K562 (cell line): ENCODE data around the gene TFEC. TPM values are rescaled to one million over a fixed set of nuclear protein-coding genes. Genes with fewer than 3 reads are reported as not detected.

ENCODE experiments used
- ATAC-seq: fragments of 200-7000 bp; cut with Tn5 transposase; 3 replicates; pipeline ENCODE4 v1.9.1; 2020; ENCODE audit warnings: moderate library complexity
- BruUV-seq: library from RNA; stranded (reverse); fragments of 400-500 nt; replicated peaks from 2 replicates; lab custom pipeline; 2021; lab: Mats Ljungman, UMichigan
- CTCF ChIA-PET: fragments of 300-600 bp; formaldehyde crosslinking; extraction: SDS; loops from one replicate; lab custom pipeline; 2021; ENCODE audit warnings: low intra/inter-chr PET ratio; lab: Yijun Ruan, JAX
- POLR2A ChIA-PET: fragments of 300-600, 350-650 bp; sonication (Branson Sonifier 250); formaldehyde crosslinking; extraction: SDS; loops from one replicate; lab custom pipeline; 2021; ENCODE audit warnings: antibody characterized with exemption, inconsistent platforms; lab: Yijun Ruan, JAX
- DNase-seq, 4 experiments: peaks; one replicate each; pipeline versions ENCODE4 v3.0.0 to v3.0.0-alpha.2; 2011 to 2018; ENCODE audit warnings: low spot score in 3 of 4, mixed read lengths in 3 of 4; ENCODE audit errors: extremely low read depth in 1 of 4
- FAIRE-seq: peaks from 2 replicates; lab custom pipeline; 2011; peaks lifted over from hg19 to GRCh38; lab: Jason Lieb, UNC
- H2AFZ ChIP-seq: 2 replicates; pipeline ENCODE4 v1.6.0; 2011; ENCODE audit warnings: low read depth, low read length, control low read depth, inconsistent platforms
- H3K27ac ChIP-seq: fragments of 200-600 bp; 3 replicates; pipeline ENCODE4 v1.8.0; 2011; ENCODE audit warnings: low read depth, mild to moderate bottlenecking, control low read depth, inconsistent platforms, low read length, moderate library complexity, mixed read lengths; ENCODE audit errors: extremely low read depth
- H3K27me3 ChIP-seq, 2 experiments: fragments of 300-600 bp in 1 of 2; 2 replicates in 1 of 2; 3 replicates in 1 of 2; pipeline versions ENCODE4 v1.6.0 to v1.8.0; 2011; ENCODE audit warnings: inconsistent platforms in 2 of 2, low read length in 2 of 2, mild to moderate bottlenecking in 1 of 2, mixed read lengths in 1 of 2, moderate library complexity in 1 of 2; ENCODE audit not compliant: control insufficient read depth in 2 of 2, insufficient read depth in 2 of 2
- H3K36me3 ChIP-seq: fragments of 300-600 bp; 3 replicates; pipeline ENCODE4 v1.8.0; 2011; ENCODE audit warnings: mild to moderate bottlenecking, low read length, inconsistent platforms; ENCODE audit not compliant: control insufficient read depth, insufficient read depth
- H3K4me1 ChIP-seq, 2 experiments: fragments of 200-600 bp in 1 of 2; replicated peaks in 1 of 2; 2 replicates in 1 of 2; 3 replicates in 1 of 2; pipeline versions ENCODE4 v1.5.1 to v1.8.0; 2011; ENCODE audit warnings: inconsistent platforms in 2 of 2, low read length in 2 of 2, mild to moderate bottlenecking in 1 of 2, mixed read lengths in 1 of 2, moderate library complexity in 1 of 2; ENCODE audit not compliant: control insufficient read depth in 2 of 2, insufficient read depth in 2 of 2
- H3K4me2 ChIP-seq: 2 replicates; pipeline ENCODE4 v1.6.1; 2011; ENCODE audit warnings: low read length, control low read depth, inconsistent platforms, mixed read lengths; ENCODE audit not compliant: insufficient read depth
- H3K4me3 ChIP-seq: fragments of 200-600 bp; sonication (generic), shearing (Covaris generic); 2 replicates; pipeline ENCODE4 v1.5.1; 2016; ENCODE audit warnings: control low read depth, inconsistent platforms
- H3K79me2 ChIP-seq: fragments of 200-600 bp; 3 replicates; pipeline ENCODE4 v1.8.0; 2011; ENCODE audit warnings: low read length, inconsistent platforms; ENCODE audit not compliant: control insufficient read depth, insufficient read depth
- H3K9ac ChIP-seq, 2 experiments: 2 replicates each; pipeline versions ENCODE4 v1.6.0 to v1.6.1; 2011; ENCODE audit warnings: low read depth in 2 of 2, low read length in 2 of 2, control low read depth in 1 of 2, inconsistent platforms in 1 of 2, mild to moderate bottlenecking in 1 of 2, mixed read lengths in 1 of 2; ENCODE audit not compliant: insufficient read depth in 1 of 2
- H3K9me1 ChIP-seq: one replicate; pipeline ENCODE4 v1.6.0; 2011; ENCODE audit warnings: inconsistent platforms, mild to moderate bottlenecking, low read length, moderate library complexity; ENCODE audit not compliant: control insufficient read depth, insufficient read depth
- H3K9me3 ChIP-seq: replicated peaks from 2 replicates; pipeline ENCODE4 v1.5.1; 2011; ENCODE audit warnings: low read depth, low read length, inconsistent platforms; ENCODE audit not compliant: control insufficient read depth, insufficient read depth
- H4K20me1 ChIP-seq: replicated peaks from 2 replicates; pipeline ENCODE4 v1.6.1; 2011; ENCODE audit warnings: low read length, inconsistent platforms, mixed read lengths; ENCODE audit not compliant: control insufficient read depth, insufficient read depth
- BRF1 ChIP-seq: IDR thresholded peaks from 3 replicates; pipeline ENCODE4 v1.6.1; 2011; ENCODE audit warnings: borderline replicate concordance, mild to moderate bottlenecking; ENCODE audit not compliant: insufficient read length; ENCODE audit errors: extremely low read depth
- CEBPB ChIP-seq: fragments of 450-650 bp; IDR thresholded peaks from 2 replicates; pipeline ENCODE4 v1.6.1; 2016; ENCODE audit warnings: missing genetic modification characterization, missing compliant biosample characterization
- CHD2 ChIP-seq: IDR thresholded peaks from 2 replicates; pipeline ENCODE4 v1.6.1; 2011; ENCODE audit warnings: low read depth, low read length
- EGR1 ChIP-seq: fragments of 450-650 bp; conservative IDR thresholded peaks from 2 replicates; pipeline ENCODE4 v1.6.1; 2017; ENCODE audit warnings: mild to moderate bottlenecking
- FOXK1 ChIP-seq: sonication (generic); formaldehyde crosslinking; IDR thresholded peaks from 2 replicates; pipeline ENCODE4 v1.8.0; 2022; ENCODE audit warnings: missing genetic modification reagents, mild to moderate bottlenecking, borderline replicate concordance
- GABPB1 ChIP-seq: sonication (generic); formaldehyde crosslinking; IDR thresholded peaks from 2 replicates; pipeline ENCODE4 v1.8.0; 2022; ENCODE audit warnings: mild to moderate bottlenecking, missing genetic modification reagents
- MCM3 ChIP-seq: fragments of 450-650 bp; IDR thresholded peaks from 2 replicates; pipeline ENCODE4 v1.6.1; 2016
- POLR2A ChIP-seq: fragments of 450-650 bp; conservative IDR thresholded peaks from 2 replicates; pipeline ENCODE4 v1.6.1; 2016
- SMAD4 ChIP-seq: fragments of 250-450 bp; sonication (Bioruptor Pico); conservative IDR thresholded peaks from 2 replicates; pipeline ENCODE4 v1.8.0; 2021; ENCODE audit warnings: inconsistent platforms, mild to moderate bottlenecking, moderate library complexity
- ZBED1 ChIP-seq: IDR thresholded peaks from 2 replicates; pipeline ENCODE4 v1.6.1; 2014
- ZNF75A ChIP-seq: fragments of 450-650 bp; formaldehyde crosslinking; IDR thresholded peaks from 2 replicates; pipeline ENCODE4 v1.4.0; 2020; ENCODE audit warnings: mild to moderate bottlenecking
- ZNF778 ChIP-seq: fragments of 450-650 bp; formaldehyde crosslinking; IDR thresholded peaks from 2 replicates; pipeline ENCODE4 v1.4.0; 2020; ENCODE audit warnings: mild to moderate bottlenecking, moderate library complexity
- WGBS: fragments of 100-300 bp; shearing (Covaris generic); methylation state at CpG from one replicate; pipeline ENCODE4 v1.1.6; 2016; ENCODE audit warnings: low coverage, mixed read lengths; ENCODE audit not compliant: insufficient coverage; ENCODE audit errors: missing lambda C conversion rate; 5-methylcytosine and 5-hydroxymethylcytosine counted together
- in situ Hi-C: fragments of 300-500 bp; cut with MboI; formaldehyde crosslinking; loops from 4 replicates; pipeline ENCODE4 v1.15.0; 2018; ENCODE audit warnings: inconsistent platforms, mixed read lengths
- intact Hi-C: fragments of 100-400 bp; cut with micrococcal nuclease; formaldehyde crosslinking; loops from 2 replicates; pipeline ENCODE4 v1.14.2; 2022
- polyA plus RNA-seq, 8 experiments: library from polyadenylated mRNA; depleted of rRNA in 4 of 8; stranded (reverse) in 5 of 8; unstranded in 3 of 8; fragments of >200 nt; fragmentation: Nextera tagmentation in 2 of 8; fragmentation: Illumina TruSeq in 1 of 8; extraction: Ambion mirVana in 2 of 8; extraction: Trizol in 1 of 8; gene quantifications; 2 replicates each; pipeline versions ENCODE4 v1.2.1 to v1.2.3, GENCODE V29; 2011 to 2014; ENCODE audit warnings: inconsistent platforms in 1 of 8, missing spikeins in 1 of 8
- total RNA-seq, 7 experiments: library from RNA; depleted of rRNA in 6 of 7; stranded (reverse); fragments of >200 nt in 6 of 7; fragmentation: Illumina TruSeq in 2 of 7; extraction: Trizol in 2 of 7; gene quantifications; 2 replicates each; pipeline versions ENCODE4 v1.2.1 to v1.2.3, GENCODE V29; 2011 to 2021; ENCODE audit warnings: low replicate concordance in 1 of 7
- TF ChIP-seq, protein P1 (sequence below): fragments of 450-650 bp; IDR thresholded peaks from 2 replicates; pipeline ENCODE4 v1.6.1; 2017; ENCODE audit warnings: mild to moderate bottlenecking, moderate library complexity
- TF ChIP-seq, protein P2 (sequence below): fragments of 450-650 bp; IDR thresholded peaks from 2 replicates; pipeline ENCODE4 v1.6.1; 2016; ENCODE audit warnings: mild to moderate bottlenecking

The TFEC gene
- total and polyA plus RNA-seq, 9 of the 15 experiments (the other 6 are each of a cell fraction or from before 2014, with no cell fraction given), result 0.01 TPM; not detected in 8

DNA sequence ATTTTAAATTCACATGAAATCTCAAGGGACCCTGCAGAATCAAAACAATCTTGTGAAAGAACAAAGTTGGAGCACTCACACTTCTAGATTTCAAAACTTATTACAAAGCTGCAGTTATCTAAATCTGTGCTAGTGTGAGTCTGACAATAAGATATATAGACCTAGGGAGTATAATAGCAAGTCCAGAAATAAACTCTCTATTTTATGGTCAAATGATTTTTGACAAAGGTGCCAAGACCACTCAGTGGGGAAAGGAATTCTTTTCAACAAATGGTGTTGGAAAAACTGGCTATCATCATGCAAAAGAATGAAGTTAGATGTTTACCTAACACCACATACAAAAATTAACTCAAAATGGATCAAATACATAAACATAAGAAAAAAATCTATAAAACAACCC is 68.2 kb downstream of the TFEC start (continued):
- TF ChIP-seq ZBED1 (no peak), MCM3 (no peak), EGR1 (no peak), POLR2A (no peak), FOXK1 (no peak), CEBPB (tag) (no peak), ZNF778 (CRISPR knock-in tag) (no peak)

DNA sequence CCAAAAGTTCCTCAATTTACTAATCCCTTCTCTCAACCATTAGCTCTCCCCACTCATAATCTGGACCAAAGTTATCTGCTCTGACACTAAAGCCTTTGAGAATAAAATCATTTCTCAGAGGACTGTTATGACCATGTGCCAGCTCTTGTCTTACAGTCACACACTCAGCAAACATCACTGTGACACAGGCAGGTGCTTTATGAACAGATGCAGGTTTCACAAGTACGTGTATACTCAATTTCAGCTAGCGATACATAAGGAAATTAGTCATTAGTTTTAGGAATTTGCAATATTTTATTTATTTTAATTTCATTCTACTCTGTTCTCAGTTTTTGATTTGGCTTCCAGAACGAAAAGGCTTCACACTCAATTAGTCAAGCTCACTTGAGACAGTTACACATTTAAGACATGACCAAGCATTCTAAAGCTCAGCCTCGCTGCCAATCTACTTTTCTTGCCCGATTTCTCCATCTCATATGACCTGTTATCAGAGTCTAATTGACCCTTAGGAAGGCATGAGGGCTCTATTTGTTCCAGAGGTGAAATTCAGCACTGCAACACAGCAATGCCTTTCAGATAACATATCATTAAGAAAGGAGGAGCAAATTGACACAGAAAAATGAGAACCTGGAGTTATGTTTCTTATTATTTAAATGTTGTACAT is 76.8 kb downstream of the TFEC start:
- Histone ChIP-seq H3K4me2 (no peak overlapping the region), H3K9me1 (no peaks in the 10 kb centered on the region), H3K27ac (no peak overlapping the region), H2AFZ (no peak overlapping the region), H3K4me1 (no peaks in the 10 kb centered on the region), H4K20me1 (no peaks in the 10 kb centered on the region), H3K79me2 (no peaks in the 10 kb centered on the region), H3K4me3 (no peak overlapping the region), H3K9me3 (no peaks in the 10 kb centered on the region; the same call in 1 of the 2 replicates), H3K27me3 (no peaks in the 10 kb centered on the region), H3K9ac (no peak overlapping the region), H3K36me3 (no peaks in the 10 kb centered on the region)
- in situ Hi-C loops (no loop called here), intact Hi-C loops (no loop called here)
- DNase-seq (no peak), ATAC-seq (no peak), FAIRE-seq (no peak)
- ChIA-PET POLR2A (no interaction called here), CTCF (no interaction called here)
- BruUV-seq, result no TSS peak
- TF ChIP-seq CHD2 (no peak), SMAD4 (CRISPR knock-in tag) (no peak), ZNF75A (CRISPR knock-in tag) (no peak), GABPB1 (CRISPR knock-in tag) (no peak), BRF1 (no peak)
- TF ChIP-seq, protein P1, sequence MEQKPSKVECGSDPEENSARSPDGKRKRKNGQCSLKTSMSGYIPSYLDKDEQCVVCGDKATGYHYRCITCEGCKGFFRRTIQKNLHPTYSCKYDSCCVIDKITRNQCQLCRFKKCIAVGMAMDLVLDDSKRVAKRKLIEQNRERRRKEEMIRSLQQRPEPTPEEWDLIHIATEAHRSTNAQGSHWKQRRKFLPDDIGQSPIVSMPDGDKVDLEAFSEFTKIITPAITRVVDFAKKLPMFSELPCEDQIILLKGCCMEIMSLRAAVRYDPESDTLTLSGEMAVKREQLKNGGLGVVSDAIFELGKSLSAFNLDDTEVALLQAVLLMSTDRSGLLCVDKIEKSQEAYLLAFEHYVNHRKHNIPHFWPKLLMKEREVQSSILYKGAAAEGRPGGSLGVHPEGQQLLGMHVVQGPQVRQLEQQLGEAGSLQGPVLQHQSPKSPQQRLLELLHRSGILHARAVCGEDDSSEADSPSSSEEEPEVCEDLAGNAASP, result no peak
- TF ChIP-seq, protein P2, sequence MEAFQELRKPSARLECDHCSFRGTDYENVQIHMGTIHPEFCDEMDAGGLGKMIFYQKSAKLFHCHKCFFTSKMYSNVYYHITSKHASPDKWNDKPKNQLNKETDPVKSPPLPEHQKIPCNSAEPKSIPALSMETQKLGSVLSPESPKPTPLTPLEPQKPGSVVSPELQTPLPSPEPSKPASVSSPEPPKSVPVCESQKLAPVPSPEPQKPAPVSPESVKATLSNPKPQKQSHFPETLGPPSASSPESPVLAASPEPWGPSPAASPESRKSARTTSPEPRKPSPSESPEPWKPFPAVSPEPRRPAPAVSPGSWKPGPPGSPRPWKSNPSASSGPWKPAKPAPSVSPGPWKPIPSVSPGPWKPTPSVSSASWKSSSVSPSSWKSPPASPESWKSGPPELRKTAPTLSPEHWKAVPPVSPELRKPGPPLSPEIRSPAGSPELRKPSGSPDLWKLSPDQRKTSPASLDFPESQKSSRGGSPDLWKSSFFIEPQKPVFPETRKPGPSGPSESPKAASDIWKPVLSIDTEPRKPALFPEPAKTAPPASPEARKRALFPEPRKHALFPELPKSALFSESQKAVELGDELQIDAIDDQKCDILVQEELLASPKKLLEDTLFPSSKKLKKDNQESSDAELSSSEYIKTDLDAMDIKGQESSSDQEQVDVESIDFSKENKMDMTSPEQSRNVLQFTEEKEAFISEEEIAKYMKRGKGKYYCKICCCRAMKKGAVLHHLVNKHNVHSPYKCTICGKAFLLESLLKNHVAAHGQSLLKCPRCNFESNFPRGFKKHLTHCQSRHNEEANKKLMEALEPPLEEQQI, result no peak
- under 1% methylated on average over 5 of the region's 5 CpGs for WGBS
